ENCODE measurements around the gene STYXL2.

The STYXL2 gene

DNA sequence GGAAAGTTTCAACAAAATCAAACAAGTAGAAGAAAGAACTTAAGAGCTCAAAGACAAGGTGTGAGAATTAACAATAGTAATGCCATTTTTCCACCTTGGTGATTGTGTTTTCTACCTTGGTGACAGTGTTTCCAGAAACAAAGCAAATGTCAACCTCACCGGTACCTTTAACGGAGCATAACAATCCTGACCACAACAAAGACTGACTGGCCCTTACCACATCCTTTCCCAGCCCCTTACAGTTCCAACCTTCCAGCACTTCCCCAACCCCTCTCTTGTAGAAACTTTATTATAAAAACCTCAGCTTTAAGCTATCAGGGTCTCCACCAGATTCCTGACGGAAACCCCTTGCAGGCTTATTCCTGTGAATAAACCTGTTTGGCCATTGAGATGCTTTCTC is 16.7 kb downstream of the STYXL2 start:
- no peak for DNase-seq

- no peak for DNase-seq
These were observed 18.2 kb downstream of the STYXL2 start for GRCh38 chr1:167111868-167112709.

DNA sequence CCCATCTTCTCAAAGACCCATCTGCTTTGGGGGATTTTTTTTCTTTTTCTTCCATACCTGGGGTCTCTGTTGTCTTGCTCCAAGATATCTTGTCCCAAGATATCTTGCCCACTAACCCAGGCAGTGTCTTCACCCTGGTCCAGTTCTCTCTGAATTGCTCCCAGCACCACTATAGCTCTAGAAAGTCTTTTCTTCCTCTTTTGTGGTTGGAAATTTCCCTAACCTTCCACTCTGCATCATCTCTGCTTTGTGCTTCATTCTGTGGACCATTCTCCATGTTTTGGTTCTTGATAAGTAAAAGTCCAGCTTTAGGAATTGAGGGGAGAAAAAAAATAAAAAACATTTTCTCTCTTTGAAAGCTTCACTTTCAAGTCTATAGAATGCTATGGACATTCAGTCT is 20.9 kb downstream of the STYXL2 start:
- DNase-seq: no peak

DNA sequence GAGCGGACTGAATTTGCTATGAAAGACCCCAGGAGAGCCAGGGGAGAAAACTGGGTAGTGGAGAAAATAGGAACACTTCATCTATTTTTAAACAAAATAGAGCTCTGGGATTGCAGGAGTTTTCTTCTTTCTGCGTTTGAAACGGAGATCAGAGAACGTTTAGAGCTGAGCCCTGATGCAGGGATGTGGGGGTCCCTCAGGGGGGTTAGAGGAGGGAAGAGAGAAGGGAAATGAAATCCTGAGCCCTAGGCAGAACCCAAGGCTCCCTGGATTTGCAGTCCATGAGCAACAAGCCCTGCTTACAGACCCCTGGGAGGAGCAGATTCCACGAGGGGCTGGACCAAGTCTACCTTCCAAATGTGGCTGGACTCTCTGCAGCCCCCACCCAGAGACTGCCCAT is 21.8 kb downstream of the STYXL2 start:
- DNase-seq: no peak

DNA sequence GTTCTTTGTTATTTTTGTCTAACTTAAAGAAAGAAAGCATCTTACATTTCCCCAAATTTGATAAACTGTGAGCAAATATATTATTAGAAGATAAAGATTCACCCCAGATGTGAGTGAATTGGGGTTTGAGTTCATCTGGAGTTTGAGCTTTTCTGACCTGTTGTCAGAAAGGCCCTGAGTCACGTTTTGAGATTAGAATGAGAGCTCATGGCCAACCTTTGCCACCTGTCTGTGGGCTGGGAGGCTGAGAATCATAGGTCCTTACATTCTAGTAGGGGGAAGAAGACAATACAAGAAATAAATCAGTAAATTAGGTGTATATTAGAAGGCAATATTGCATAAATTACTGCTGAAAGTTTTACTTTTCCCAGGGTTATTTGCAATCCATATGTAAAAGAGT is 22.3 kb downstream of the STYXL2 start:
- DNase-seq: no peak

GRCh38 chr1:167117225-167117624 is 23.4 kb downstream of the STYXL2 start:
- DNase-seq: no peak

- no peak for DNase-seq
These were observed 24.3 kb downstream of the STYXL2 start for GRCh38 chr1:167118188-167118587.

DNA sequence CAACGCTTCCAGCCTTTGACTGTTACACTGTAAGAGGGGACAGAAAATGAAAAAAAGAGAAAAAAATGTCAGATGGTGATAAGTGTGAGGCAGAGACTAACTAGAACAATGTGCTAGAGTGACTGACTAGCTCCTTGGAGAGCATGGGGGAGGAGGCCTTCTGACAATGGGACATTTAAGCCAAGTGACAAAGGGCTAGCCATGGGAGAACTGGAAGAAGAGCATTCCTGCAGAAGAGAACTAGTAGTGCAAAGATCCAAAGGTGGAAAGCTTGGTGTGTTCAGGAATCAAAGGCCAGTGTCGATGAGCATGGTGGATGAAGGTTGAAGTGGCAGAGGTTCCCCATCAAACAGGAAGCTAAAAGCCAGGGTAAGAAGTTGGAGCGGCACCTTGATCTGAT is 25.8 kb downstream of the STYXL2 start:
- DNase-seq: no peak

DNA sequence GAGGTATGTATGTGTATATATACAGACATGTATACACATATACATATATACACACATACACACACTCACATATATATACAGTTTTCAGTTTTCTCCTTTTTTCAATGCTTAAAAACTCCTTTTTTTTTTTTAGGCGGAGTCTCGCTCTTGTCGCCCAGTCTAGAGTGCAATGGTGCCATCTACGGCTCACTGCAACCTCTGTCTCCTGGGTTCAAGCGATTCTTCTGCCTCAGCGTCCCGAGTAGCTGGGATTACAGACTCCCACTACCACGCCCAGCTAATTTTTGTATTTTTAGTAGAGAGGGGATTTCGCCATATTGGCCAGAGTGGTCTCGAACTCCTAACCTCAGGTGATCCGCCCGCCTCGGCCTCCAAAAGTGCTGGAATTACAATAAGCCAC is 27.0 kb downstream of the STYXL2 start:
- no peak for DNase-seq

DNA sequence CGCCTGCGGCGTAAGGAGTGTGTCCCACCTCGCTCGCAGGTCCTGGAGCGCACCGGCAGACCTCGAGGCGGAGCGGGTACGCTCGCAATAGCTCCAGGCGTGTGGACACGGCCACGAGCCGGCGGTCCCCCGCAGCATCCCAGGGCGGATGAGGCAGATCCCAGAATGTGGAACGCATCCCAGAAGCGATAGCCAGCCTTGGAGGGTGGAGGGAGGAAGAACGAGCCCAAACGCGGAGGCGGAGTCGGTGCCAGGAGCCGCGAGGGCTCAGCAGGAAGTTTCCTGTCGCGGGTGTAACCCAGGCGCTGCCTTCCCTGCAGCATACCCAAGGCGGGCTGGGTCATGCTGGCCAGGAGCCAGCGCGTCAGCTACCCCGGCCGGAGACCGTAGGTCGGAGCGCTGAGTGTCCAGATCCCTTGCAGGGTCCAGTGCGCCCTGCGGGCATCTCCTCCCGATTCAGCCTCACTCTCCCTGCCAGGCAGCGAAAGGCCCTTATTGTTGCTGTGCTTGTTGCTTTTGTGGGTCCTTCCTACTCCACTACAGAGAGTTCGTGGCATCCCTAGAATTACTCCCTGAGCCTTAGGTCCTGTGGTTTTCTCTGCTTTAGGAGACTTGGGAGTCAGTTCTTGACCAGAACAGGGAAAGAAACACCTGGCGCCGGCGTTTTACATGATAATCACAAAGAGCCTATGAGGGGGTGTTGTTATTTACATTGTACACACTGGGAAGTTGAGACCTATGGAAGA is 27.7 kb downstream of the STYXL2 start:
- no peak for DNase-seq

- no peak for DNase-seq
These were observed 28.2 kb downstream of the STYXL2 start for GRCh38 chr1:167122121-167122480.

- no peak for DNase-seq
These were observed 28.7 kb downstream of the STYXL2 start for GRCh38 chr1:167122568-167122967.

- DNase-seq: no peak
These were observed 32.4 kb downstream of the STYXL2 start for GRCh38 chr1:167126317-167126716.

- no peak for DNase-seq
These were observed 32.9 kb downstream of the STYXL2 start for GRCh38 chr1:167126811-167127210.

GRCh38 chr1:167127236-167127635 is 33.4 kb downstream of the STYXL2 start:
- no peak for DNase-seq

DNA sequence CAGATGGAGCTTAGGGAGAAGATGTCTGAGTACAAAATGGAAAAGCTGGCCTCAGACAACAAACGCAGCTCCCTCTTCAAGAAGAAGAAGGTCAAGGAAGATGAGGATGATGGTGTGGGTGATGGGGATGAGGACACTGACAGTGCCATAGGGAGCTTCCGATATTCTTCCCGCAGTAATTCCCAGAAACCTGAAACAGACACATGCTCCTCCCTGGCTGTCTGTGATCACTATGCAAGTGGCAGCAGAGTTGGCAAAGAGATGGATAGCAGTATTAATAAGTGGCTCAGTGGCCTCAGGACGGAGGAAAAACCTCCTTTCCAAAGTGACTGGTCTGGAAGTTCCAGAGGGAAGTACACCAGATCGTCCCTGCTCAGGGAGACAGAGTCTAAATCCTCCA is 33.8 kb downstream of the STYXL2 start:
- no peak for DNase-seq

- DNase-seq: peak; percentile 7
These were observed 34.7 kb downstream of the STYXL2 start for GRCh38 chr1:167128261-167129227.

DNA sequence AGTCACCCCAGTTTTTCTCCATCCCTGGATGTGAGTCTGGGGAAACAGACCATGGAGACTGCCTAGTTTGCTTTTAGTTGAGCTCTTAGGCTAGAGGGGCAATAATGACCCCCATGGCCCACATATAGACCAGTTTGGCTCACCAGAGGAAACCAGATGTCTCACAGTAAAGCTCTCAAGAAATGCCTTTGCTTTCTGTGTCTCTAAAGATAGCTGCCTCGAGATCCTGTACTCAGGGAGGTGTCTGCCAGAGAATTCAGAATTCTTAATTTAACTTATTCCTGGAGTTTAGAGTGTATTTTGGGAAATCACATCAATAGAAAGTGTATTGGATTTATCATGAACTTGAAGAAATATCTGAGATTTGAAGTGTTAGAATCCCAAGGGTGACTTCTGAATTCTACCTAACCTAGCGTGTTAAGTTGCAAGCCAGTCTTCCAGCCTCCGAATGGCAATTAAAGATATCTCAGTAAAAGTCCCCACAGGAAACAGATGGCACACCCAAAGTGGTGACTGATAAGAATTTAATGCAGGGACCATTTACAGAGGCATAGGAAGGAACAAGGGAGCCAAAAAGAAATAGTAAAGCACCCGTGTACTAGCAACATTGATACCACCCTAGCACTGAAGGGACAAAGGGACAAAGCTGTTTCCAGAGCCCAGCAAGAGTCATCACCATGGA is 37.1 kb downstream of the STYXL2 start:
- DNase-seq: no peak

DNA sequence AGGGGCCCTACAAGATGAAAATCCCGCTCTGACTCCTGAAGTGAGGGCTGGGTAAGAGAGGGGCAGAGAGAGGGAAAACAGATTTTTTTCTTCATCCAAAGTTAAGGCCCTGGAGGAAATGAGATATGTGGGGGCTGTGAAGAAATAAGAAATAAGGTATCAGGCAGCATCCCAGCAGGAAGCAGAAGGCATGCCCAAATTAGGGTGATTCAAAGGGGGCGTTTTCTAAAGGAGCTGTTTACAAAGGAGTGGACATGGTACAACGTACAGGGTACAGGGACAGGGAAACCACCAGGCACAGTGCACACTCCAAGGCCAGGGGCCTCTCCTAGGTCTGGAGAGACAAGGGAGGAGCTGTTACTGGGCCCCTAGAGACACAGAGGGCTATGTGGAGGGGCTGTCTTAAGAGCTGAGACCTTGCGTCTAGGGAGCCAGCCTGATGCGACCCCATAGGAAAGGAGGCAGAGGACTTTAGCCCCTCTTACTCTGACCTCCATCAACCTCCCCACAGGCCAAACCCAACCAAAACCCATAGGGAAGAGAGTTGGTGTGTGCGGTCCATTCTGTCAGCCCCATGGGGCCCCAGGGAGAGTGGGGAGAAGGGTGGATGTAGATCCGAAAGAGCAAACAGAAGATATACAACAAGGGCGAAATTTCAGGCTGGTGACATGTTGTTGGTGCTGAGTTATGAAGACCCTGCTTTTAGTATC is 38.6 kb downstream of the STYXL2 start:
- no peak for DNase-seq

DNA sequence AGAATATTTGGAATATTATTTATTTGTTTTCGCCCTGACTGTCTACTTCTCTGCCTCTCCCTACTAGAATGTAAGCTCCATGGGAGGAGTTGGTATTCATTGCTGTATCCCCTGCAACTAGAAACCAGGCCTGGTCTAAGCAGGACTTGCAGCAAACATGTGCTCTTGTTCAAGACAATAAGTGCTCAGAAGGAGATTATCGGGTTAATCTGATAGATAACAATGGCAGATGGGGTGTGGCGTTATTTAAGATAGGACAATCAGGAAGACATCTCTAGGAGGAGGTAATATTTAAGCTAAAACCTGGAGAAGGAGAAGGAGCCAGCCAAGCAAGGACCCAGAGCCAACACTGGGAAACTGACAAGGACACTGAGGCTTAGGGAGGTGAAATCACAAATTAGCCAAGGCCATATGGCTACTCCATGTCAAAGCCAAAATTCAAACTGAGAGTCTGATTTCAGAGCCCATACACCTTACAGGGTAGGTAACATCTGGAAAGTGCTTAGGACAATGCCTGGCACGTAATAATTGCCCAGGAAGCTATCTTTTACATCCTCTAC is 41.5 kb downstream of the STYXL2 start:
- DNase-seq: peak; percentile 70

DNA sequence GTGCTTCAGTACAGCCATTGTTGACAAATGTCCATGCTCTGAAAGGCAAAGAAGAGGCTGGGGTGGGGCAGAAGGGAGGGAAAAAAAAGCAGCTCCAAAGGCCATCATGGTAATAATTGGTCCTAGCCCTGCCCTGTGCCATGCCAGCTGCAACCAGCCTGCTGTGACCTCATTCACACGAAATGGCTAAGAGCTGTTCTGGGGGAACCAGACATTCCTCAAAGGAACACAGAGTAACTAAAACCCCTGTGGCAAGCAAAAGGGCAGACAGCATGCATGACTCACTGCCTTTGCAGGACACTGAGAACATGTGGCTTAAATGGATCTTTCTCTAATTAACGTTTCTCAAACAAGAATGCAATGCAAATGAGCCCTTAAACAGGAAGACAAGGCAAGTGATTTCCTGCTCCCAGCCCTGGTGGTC is 42.3 kb downstream of the STYXL2 start:
- DNase-seq: no peak

DNA sequence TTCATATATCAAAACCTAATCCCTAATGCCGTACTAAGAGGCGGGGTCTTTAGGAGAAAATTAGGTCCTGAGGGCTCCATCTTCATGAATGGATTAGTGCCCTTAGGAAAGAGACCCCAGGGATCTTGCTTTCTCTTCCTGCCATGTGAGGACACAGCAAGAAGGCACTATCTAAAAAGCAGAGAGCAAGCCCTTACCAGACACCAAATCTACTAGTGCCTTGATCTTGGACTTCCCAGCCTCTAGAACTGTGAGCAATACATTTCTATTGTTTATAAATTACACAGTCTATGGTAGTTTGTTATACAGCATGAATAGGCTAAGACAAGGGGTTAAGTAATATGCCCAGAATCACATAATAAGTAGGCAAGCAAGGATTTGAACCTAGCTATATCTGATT is 42.9 kb downstream of the STYXL2 start:
- no peak for DNase-seq
